Mesendoderm (in vitro differentiated cells): ENCODE measurements around the gene LRBA.
A peak's percentile ranks its signal among the peaks of the same experiment; 100 is the strongest.
"Not testable (repeated sequence)": the region's sequence is repeated elsewhere in the genome, so short reads cannot be mapped to it uniquely, and the experiment has no call there.

Experiments used
- DNase-seq: peaks from one replicate; pipeline ENCODE4 v3.0.0; 2013
- H2AK5ac ChIP-seq: 2 replicates; pipeline ENCODE4 v1.6.1; 2013; ENCODE audit warnings: low read length, inconsistent platforms
- H2BK120ac ChIP-seq: 2 replicates; pipeline ENCODE4 v1.6.1; 2013; ENCODE audit warnings: low read depth, mild to moderate bottlenecking, low read length, moderate library complexity, mixed read lengths
- H2BK15ac ChIP-seq: replicated peaks from 2 replicates; pipeline ENCODE4 v1.6.1; 2013; ENCODE audit warnings: low read depth, mild to moderate bottlenecking, moderate library complexity
- H2BK5ac ChIP-seq: 2 replicates; pipeline ENCODE4 v1.6.1; 2013; ENCODE audit warnings: low read length, inconsistent platforms
- H3K18ac ChIP-seq: 2 replicates; pipeline ENCODE4 v1.6.1; 2013; ENCODE audit warnings: mild to moderate bottlenecking, low read length, mixed read lengths
- H3K23ac ChIP-seq: one replicate; pipeline ENCODE4 v1.6.1; 2013; ENCODE audit warnings: low read length
- H3K27ac ChIP-seq: 2 replicates; pipeline ENCODE4 v1.5.1; 2013; ENCODE audit warnings: low read depth, mild to moderate bottlenecking, inconsistent platforms, low read length, moderate library complexity
- H3K27me3 ChIP-seq: 2 replicates; pipeline ENCODE4 v1.6.1; 2013; ENCODE audit warnings: low read length, control low read depth, mild to moderate bottlenecking, inconsistent platforms; ENCODE audit not compliant: insufficient read depth, poor library complexity
- H3K36me3 ChIP-seq: 2 replicates; pipeline ENCODE4 v1.6.1; 2013; ENCODE audit warnings: low read length, inconsistent platforms; ENCODE audit not compliant: control insufficient read depth, insufficient read depth
- H3K4ac ChIP-seq: one replicate; pipeline ENCODE4 v1.6.1; 2013; ENCODE audit warnings: low read depth, mild to moderate bottlenecking, low read length, moderate library complexity
- H3K4me1 ChIP-seq: 2 replicates; pipeline ENCODE4 v1.6.1; 2013; ENCODE audit warnings: low read depth, low read length, inconsistent platforms; ENCODE audit not compliant: control insufficient read depth
- H3K4me2 ChIP-seq: 2 replicates; pipeline ENCODE4 v1.6.1; 2013; ENCODE audit warnings: low read length
- H3K4me3 ChIP-seq: 2 replicates; pipeline ENCODE4 v1.5.1; 2013; ENCODE audit warnings: mild to moderate bottlenecking, low read length
- H3K56ac ChIP-seq: one replicate; pipeline ENCODE4 v1.6.1; 2013; ENCODE audit warnings: low read length
- H3K79me1 ChIP-seq: 2 replicates; pipeline ENCODE4 v1.6.1; 2013; ENCODE audit warnings: low read length, inconsistent platforms
- H3K79me2 ChIP-seq: 2 replicates; pipeline ENCODE4 v1.6.1; 2013; ENCODE audit warnings: mild to moderate bottlenecking, low read length; ENCODE audit not compliant: control insufficient read depth, insufficient read depth
- H3K9ac ChIP-seq: 2 replicates; pipeline ENCODE4 v1.6.1; 2013; ENCODE audit warnings: low read length, inconsistent platforms
- H4K5ac ChIP-seq: one replicate; pipeline ENCODE4 v1.6.1; 2013; ENCODE audit warnings: low read length
- H4K8ac ChIP-seq: one replicate; pipeline ENCODE4 v1.6.1; 2013; ENCODE audit warnings: low read depth, mild to moderate bottlenecking, control low read depth, low read length, moderate library complexity
- WGBS: extraction: QIAGEN DNeasy Blood & Tissue Kit; methylation state at CpG from one replicate; pipeline ENCODE4 v1.1.7; 2013; ENCODE audit warnings: low lambda C conversion rate, missing lambda C conversion rate; ENCODE audit not compliant: insufficient coverage; ENCODE audit errors: extremely low coverage; 5-methylcytosine and 5-hydroxymethylcytosine counted together

Gene LRBA

GRCh38 chr4:150664935-150665334 is 350.1 kb downstream of the LRBA start:
- Histone ChIP-seq H3K4me2 (no peak overlapping the region), H2BK15ac (no peak overlapping the region), H3K4me1 (peaks cover 5% of the 10 kb centered on the region), H3K27me3 (no peaks in the 10 kb centered on the region), H3K79me1 (no peaks in the 10 kb centered on the region), H3K23ac (no peak overlapping the region), H3K56ac (no peak overlapping the region), H3K4ac (no peak overlapping the region), H4K5ac (no peak overlapping the region), H3K79me2 (no peaks in the 10 kb centered on the region), H2BK5ac (no peak overlapping the region), H2AK5ac (no peak overlapping the region), H4K8ac (no peak overlapping the region), H3K9ac (no peak overlapping the region), H3K27ac (no peak overlapping the region), H3K4me3 (no peak overlapping the region), H3K36me3 (no peaks in the 10 kb centered on the region), H3K18ac (no peak overlapping the region), H2BK120ac (no peak overlapping the region)
- no CpG with 5 or more reads among the region's 2 CpGs for WGBS
- DNase-seq, result peak; percentile 98

DNA sequence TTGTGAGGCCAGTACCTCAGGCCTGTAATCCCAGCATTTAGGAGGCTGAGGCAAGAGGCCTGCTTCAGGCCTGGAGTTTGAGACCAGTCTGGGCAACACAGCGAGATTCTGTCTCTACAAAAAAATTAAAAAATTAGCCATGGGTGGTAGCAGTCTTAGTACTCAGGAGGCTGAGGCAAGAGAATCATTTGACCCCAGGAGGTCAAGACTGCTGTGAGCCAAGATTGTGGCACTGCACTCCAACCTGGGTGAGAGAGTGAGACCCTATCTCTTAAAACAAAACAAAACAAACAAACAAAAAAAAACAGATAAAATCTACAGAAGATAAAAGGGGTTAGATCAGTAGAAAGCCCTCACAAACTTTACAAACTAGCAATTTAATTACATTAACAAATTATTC is 352.4 kb downstream of the LRBA start:
- H3K56ac ChIP-seq, result no peak overlapping the region
- no peaks in the 10 kb centered on the region for H3K79me1 ChIP-seq
- H3K9ac ChIP-seq, result no peak overlapping the region
- no peak overlapping the region for H4K8ac ChIP-seq
- no peak overlapping the region for H3K18ac ChIP-seq
- no peak overlapping the region for H3K4me2 ChIP-seq
- no peaks in the 10 kb centered on the region for H3K79me2 ChIP-seq
- peaks cover 5% of the 10 kb centered on the region for H3K4me1 ChIP-seq
- H3K36me3 ChIP-seq, result no peaks in the 10 kb centered on the region
- H4K5ac ChIP-seq, result no peak overlapping the region
- no peak overlapping the region for H3K4me3 ChIP-seq
- H3K4ac ChIP-seq, result no peak overlapping the region
- no peaks in the 10 kb centered on the region for H3K27me3 ChIP-seq
- H2BK15ac ChIP-seq, result no peak overlapping the region
- no peak overlapping the region for H3K23ac ChIP-seq
- H2BK5ac ChIP-seq, result no peak overlapping the region
- no peak overlapping the region for H2BK120ac ChIP-seq
- DNase-seq, result peak; percentile 73
- no peak overlapping the region for H3K27ac ChIP-seq
- no peak overlapping the region for H2AK5ac ChIP-seq
- WGBS, result no CpG with 5 or more reads among the region's 1 CpG

DNA sequence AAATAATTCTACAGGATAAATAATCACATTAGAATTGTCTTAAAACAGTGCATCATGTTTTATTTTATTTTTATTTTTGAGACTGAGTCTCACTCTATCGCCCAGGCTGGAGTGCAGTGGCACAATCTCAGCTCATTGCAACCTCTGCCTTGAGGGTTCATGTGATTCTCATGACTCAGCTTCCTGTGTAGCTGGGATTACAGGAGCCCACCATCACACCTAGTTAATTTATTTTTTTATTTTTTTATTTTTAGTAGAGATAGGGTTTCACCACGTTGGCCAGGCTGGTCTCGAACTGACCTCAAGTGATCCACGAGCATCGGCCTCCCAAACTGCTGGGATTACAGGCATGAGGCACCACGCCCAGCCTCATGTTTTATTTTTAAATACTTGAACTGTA is 353.5 kb downstream of the LRBA start:
- not testable (repeated sequence) for H4K5ac ChIP-seq, H3K56ac ChIP-seq, H3K36me3 ChIP-seq, DNase-seq, H3K79me2 ChIP-seq, H2BK5ac ChIP-seq, H3K4ac ChIP-seq, H3K79me1 ChIP-seq, H3K27me3 ChIP-seq, H3K18ac ChIP-seq, H3K27ac ChIP-seq, H3K9ac ChIP-seq, H3K4me3 ChIP-seq, H2BK15ac ChIP-seq, H3K4me2 ChIP-seq, H2BK120ac ChIP-seq, H3K23ac ChIP-seq, H2AK5ac ChIP-seq, H4K8ac ChIP-seq, H3K4me1 ChIP-seq
- WGBS, result no CpG with 5 or more reads among the region's 6 CpGs

- H3K27me3 ChIP-seq, H3K23ac ChIP-seq, H2BK120ac ChIP-seq, H3K27ac ChIP-seq, DNase-seq, H2BK15ac ChIP-seq, H2BK5ac ChIP-seq, H2AK5ac ChIP-seq, H3K18ac ChIP-seq, H3K79me1 ChIP-seq, H4K8ac ChIP-seq, H4K5ac ChIP-seq, H3K56ac ChIP-seq, H3K4me1 ChIP-seq, H3K4me2 ChIP-seq, H3K36me3 ChIP-seq, H3K9ac ChIP-seq, H3K4me3 ChIP-seq, H3K4ac ChIP-seq, H3K79me2 ChIP-seq: not testable (repeated sequence)
- WGBS, result no CpG with 5 or more reads among the region's 1 CpG
Observed at GRCh38 chr4:150658258-150658657, 356.8 kb downstream of the LRBA start.

DNA sequence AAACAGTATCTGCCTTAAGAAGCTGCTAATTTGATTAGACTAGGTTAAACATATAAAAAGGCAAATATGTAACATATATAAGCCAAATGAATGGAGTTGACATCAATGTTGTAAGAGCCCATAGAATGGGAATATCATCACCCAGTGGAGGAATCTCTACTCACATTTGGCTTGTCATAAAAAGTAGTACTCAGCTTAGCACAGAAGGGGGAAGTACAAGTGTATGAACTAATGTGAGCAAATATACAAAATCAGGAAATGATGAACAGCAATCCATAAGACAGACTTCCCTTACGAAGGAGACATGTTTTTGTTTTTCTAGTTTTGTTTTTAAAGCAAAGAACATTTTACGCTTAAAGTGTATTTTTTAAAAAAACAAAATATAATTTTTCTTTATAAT is 358.2 kb downstream of the LRBA start:
- H3K4me3 ChIP-seq, result no peak overlapping the region
- no peaks in the 10 kb centered on the region for H3K36me3 ChIP-seq

DNA sequence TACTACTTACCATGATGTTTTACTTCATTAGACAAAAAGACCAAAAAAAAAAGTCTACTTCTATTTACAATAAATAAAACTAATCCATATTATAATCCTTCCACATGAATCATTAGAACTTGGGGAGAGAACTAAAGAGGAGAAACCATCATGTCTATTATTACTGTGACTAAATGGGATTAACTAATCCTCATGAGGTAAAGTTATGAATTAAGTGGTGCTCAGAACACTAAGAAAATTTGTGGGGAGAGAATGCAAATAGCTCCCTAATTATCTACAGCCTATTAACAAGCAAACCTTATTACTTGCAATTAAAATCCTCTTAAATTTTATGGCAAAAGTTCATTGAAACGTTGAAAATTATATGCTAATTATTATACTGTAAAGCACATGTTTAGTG is 364.3 kb downstream of the LRBA start:
- H3K4me3 ChIP-seq, result no peak overlapping the region
- H3K27ac ChIP-seq, result no peak overlapping the region

More for the DNA sequence above, 358.2 kb downstream of the LRBA start:
- no peak overlapping the region for H3K9ac ChIP-seq
- H3K56ac ChIP-seq, result no peak overlapping the region
- no peak overlapping the region for H4K8ac ChIP-seq
- H2BK5ac ChIP-seq, result no peak overlapping the region
- H4K5ac ChIP-seq, result no peak overlapping the region
- no peak overlapping the region for H3K4me2 ChIP-seq
- no peak overlapping the region for H2BK15ac ChIP-seq
- no peaks in the 10 kb centered on the region for H3K27me3 ChIP-seq
- H3K4ac ChIP-seq, result no peak overlapping the region
- no peak overlapping the region for H2BK120ac ChIP-seq
- H3K23ac ChIP-seq, result no peak overlapping the region
- WGBS, result 100% methylated on average over 1 of the region's 2 CpGs
- DNase-seq, result no peak
- no peaks in the 10 kb centered on the region for H3K79me1 ChIP-seq
- H3K27ac ChIP-seq, result no peak overlapping the region
- no peaks in the 10 kb centered on the region for H3K79me2 ChIP-seq
- H3K18ac ChIP-seq, result no peak overlapping the region
- no peaks in the 10 kb centered on the region for H3K4me1 ChIP-seq
- H2AK5ac ChIP-seq, result no peak overlapping the region

More for the DNA sequence above, 364.3 kb downstream of the LRBA start:
- Histone ChIP-seq H2BK120ac (no peak overlapping the region), H2AK5ac (no peak overlapping the region), H3K4ac (no peak overlapping the region), H3K4me2 (no peak overlapping the region), H4K8ac (no peak overlapping the region), H3K79me2 (no peaks in the 10 kb centered on the region), H4K5ac (no peak overlapping the region), H3K27me3 (no peaks in the 10 kb centered on the region), H3K18ac (no peak overlapping the region), H3K4me1 (no peaks in the 10 kb centered on the region), H2BK15ac (no peak overlapping the region), H3K79me1 (no peaks in the 10 kb centered on the region), H3K23ac (no peak overlapping the region), H3K9ac (no peak overlapping the region), H2BK5ac (no peak overlapping the region), H3K56ac (no peak overlapping the region), H3K36me3 (no peaks in the 10 kb centered on the region)
- no peak for DNase-seq
- WGBS, result no CpG with 5 or more reads among the region's 1 CpG
